Keratinocyte (primary cell): ENCODE results near the gene METTL26.

Experiments
- EZH2 ChIP-seq: IDR thresholded peaks from one replicate; pipeline ENCODE4 v1.6.1; 2012; ENCODE audit warnings: inconsistent platforms, mild to moderate bottlenecking, low read length, moderate library complexity
- TF ChIP-seq, protein P1 (sequence below), 3 experiments: IDR thresholded peaks in 1 of 3; conservative IDR thresholded peaks in 1 of 3; optimal IDR thresholded peaks in 1 of 3; 2 replicates in 2 of 3; 3 replicates in 1 of 3; pipeline versions ENCODE3 to v1.5.1; 2011; ENCODE audit warnings: low read length in 3 of 3, mild to moderate bottlenecking in 3 of 3, moderate library complexity in 2 of 3, control low read depth in 1 of 3, inconsistent platforms in 1 of 3; ENCODE audit not compliant: insufficient read depth in 2 of 3; ENCODE audit errors: extremely low read depth in 1 of 3

GRCh38 chr16:649631-650030, 13.5 kb upstream of the METTL26 start:
- TF ChIP-seq, protein P1, sequence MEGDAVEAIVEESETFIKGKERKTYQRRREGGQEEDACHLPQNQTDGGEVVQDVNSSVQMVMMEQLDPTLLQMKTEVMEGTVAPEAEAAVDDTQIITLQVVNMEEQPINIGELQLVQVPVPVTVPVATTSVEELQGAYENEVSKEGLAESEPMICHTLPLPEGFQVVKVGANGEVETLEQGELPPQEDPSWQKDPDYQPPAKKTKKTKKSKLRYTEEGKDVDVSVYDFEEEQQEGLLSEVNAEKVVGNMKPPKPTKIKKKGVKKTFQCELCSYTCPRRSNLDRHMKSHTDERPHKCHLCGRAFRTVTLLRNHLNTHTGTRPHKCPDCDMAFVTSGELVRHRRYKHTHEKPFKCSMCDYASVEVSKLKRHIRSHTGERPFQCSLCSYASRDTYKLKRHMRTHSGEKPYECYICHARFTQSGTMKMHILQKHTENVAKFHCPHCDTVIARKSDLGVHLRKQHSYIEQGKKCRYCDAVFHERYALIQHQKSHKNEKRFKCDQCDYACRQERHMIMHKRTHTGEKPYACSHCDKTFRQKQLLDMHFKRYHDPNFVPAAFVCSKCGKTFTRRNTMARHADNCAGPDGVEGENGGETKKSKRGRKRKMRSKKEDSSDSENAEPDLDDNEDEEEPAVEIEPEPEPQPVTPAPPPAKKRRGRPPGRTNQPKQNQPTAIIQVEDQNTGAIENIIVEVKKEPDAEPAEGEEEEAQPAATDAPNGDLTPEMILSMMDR (optimal IDR thresholded peaks at IDR 0.05 in 1 of 3, IDR thresholded peaks at IDR 0.05 in 1 of 3, conservative IDR thresholded peaks at IDR 0.05 in 1 of 3; ENCODE audit: extremely low read depth in 1 of 3, insufficient read depth in 2 of 3, low read length in 3 of 3), result no peak
- no peak for TF ChIP-seq EZH2
